ENCODE results near the gene NRXN3. TPM values are rescaled to one million over a fixed set of nuclear protein-coding genes. Genes with fewer than 3 reads are reported as not detected.

The NRXN3 gene
- total RNA-seq, 1 donor from 2014 or later, result 4.1 TPM

DNA sequence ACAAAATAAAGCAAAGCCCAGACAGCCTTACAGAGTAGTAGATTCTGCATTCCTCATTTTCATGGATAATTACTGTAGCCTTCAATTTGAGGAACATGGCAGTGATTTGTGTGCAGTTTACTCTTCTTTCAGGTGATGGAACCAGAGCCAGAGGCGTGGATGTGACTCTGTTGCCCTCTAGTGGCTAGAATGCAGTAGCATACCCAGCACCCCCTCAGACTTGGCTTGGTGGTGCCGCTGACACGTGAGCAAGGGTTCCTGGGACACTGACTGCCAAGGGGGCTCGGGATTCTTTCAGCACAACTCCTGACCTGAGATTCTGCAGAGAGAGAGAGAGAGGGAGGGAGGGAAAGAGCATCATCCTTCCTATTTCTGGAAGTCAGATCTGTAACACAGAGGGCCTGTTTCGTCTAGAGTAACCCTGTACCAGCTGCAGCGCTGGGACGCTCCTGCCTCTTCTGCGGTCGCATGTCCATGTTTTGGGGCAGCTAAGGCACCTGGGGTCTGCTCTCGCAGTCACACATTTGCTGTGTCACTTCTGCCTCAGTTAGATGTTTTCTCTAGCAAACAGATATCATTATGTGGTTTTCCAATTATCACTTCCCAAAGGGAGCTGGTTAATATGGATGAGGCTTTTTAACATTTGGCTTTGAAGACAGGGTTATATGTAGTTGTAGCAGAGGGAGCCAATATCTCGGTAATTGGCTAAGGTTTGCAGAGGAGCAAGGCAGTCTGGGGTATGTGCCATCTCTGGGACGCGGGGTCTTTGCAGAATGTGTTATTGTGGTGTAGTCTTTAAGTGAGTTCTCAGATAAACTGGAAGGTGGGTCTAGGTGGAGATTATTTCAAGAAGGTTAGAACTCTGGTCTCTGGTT lies 428.1 kb downstream of the NRXN3 start:
- intact Hi-C loops (cut with DNase I), result loop anchor here (10.0 kb wide), 1 partner anchor 943 kb away; no protein-coding TSS in a partner anchor
- no peak for DNase-seq (ENCODE audit: low spot score)

DNA sequence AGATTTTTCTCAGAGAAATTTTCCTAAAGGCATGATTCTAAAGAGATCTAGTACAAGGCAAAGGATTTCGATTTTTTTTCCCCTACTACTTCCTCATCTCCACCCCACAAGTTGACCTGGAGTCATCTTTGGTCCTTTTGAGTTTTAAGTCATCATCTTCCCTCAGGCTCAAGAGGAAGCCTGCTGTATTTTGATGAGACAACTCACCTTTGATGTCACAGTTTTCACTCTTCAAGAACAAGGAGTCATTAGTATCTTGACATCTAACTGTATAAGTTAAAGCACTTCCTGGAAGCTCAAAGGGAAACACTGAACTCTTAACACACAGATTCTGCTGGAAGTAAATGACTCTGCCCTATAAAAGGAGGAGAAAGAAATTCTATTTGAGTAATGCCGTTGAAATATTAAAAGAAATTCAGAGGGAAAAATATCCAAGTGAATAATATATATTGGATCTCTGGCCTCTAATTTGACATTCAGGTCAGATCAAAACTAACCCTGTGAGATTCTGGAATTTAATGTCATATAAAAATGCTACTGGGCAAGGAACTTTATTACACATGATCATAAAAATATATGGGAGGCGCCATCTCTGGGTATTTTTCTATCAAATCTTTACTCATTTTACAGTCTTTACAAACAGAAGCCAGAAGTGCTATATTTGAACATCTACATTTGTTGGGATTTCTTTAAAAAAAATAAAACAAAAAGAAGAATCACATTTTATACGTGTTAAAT lies 435.0 kb downstream of the NRXN3 start:
- intact Hi-C loops (cut with DNase I), result no loop called here
- DNase-seq (ENCODE audit: low spot score), result no peak

DNA sequence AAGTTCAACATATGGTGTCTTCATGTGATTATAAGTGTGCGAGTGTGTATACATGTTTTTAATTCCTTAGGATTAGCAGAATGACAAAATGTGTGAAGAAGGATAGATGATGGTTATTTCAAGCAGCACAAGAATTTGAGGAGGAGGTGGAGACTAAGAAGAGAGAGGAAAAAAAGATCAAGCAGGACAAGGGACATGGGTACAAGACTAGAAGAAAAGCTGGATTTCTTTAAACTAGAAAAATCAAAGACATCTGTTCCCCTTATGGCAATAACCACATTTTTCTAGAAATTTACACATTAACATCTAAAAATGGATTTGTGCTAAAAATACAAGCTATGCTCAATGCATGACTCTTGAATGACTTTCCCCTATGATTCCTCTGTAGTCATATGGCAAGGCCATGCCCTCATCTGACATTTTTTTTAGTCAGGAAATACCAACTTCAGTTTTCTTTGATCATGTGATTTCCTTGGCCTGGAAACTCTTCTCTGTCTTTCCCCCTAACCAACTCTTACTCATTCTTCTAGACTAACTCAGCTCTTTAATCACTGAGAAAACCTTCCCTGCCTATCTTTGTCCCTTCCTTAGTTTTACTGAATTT lies 435.8 kb downstream of the NRXN3 start:
- DNase-seq (ENCODE audit: low spot score), result no peak
- intact Hi-C loops (cut with DNase I), result no loop called here

DNA sequence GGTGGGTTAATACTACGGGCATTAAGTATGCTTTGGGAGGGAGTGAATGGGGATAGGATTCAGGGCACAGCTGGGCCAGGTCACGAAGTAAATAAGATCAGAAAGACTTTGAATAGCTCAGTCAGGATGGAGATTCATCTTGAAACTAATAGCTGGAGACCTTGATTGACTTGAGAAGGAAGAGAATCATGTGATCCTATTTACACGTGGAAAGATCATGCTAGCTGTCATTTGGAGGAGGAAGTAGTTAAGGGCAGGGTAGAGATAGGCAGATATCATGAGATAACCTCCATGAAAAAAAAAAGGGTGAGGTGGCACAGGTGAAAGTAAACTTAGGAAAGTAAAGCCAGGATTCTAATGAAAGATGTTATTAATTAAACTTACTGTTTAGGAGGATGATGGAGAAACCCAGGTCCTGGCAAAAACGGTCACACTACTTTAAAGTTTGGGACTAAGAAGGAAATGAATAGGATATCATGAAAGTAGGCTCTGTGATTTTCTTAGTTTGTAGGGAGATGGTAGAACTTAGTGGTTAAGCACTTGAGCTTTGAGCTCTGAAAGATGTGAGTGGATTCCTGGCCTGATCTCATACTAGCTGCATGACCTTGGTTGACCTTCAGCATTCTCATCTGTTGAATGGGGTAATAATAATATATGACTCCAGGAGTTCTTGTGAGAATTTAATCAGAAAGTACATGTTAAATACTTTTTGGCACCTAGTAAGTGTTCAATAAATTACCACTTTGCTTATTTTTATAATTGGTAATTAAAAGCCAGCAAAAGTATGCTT lies 439.0 kb downstream of the NRXN3 start:
- no peak for DNase-seq (ENCODE audit: low spot score)
- intact Hi-C loops (cut with DNase I), result no loop called here

DNA sequence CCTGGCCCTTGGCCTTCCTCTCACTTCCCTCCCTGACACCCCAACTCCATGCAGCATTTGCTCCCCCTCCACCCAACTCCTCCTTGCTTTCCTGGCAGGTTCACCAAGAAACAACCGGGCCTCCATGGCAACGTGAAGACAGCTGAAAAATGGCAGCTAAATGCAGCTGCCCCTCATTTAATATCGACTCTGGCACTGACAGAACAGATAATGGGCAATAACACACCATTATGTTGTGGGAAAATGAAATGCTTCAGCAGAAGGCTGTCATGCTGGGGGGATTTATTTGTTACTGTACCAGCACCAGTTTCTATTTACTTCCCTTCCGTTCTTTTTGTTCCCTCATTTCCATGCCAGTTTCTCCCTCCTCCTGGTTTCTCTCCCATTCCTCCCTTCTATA lies 440.8 kb downstream of the NRXN3 start:
- intact Hi-C loops (cut with DNase I), result no loop called here
- DNase-seq (ENCODE audit: low spot score), result no peak

DNA sequence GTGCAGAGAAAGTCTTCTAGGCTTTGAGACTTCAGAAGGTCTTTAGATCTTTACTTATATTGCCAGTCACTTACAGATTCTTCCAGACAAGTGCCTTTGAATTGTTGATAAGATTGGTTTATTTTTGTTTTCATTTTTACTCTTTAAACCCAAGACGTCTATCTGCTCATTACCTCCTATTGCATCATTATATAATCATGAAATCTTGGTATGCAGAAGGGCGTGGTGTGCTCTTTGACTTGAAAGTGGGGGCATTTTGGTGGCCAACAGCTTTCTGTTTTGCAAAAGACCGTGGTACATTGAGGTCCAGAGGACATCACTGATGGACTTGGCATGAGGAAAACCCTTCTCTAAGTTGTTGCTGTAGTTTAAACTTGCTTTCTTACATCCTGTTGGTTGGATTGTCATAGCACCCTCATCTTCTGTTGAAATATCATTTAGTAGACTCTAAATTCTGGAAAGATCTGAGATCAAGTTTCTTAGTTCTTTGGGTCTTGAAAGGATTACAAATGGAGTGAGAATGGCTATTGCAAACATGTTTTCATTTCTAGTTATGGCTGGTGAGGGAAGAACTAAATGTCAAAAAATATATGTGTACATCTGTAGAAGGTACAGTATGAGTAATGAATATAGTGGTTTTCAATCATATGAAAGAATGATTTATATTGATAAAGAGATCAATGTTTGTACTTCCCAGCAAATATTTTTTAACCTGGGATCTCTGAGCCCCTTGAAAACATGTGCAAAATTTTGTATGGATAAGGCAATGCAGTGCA lies 441.8 kb downstream of the NRXN3 start:
- DNase-seq (ENCODE audit: low spot score), result no peak
- intact Hi-C loops (cut with DNase I), result no loop called here

DNA sequence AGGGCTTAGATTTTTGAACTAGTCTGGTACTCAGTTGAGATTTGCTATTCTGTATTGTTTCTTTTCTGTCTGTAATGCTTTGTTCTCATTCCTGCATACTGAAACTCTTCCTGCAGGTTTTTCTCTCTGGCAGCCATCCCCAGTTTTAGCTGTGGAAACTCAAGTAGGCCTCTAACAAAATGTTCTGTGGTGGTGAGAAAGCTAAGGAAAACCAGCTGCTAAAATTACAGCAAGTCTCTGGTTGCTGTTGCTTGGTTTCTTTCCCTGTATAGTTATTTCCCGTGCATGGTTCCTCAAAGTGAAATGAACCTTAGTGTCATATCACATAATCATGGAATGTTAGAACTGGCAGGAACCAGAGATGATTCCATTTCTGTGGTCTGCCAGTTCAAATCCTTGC lies 442.5 kb downstream of the NRXN3 start:
- no peak for DNase-seq (ENCODE audit: low spot score)
- intact Hi-C loops (cut with DNase I), result no loop called here

DNA sequence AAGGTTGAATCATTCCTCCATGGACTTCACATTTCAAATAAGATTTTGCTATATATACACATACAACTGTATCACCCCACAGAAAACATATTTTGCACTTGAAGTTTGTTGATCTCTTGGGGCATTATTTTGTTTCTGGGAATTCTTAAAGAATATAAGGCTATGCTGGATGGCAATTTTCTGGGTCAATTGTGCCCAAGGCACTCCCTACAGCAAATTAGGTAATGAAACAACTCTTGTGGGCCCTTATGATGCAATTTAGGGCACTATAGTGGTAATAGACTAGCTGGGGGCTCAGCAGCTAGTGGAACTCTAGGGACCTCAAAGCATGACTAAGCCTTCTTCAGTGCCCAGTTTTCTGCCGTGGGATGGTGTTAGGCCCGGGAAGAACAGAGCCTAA lies 444.4 kb downstream of the NRXN3 start:
- DNase-seq (ENCODE audit: low spot score), result no peak
- intact Hi-C loops (cut with DNase I), result no loop called here

DNA sequence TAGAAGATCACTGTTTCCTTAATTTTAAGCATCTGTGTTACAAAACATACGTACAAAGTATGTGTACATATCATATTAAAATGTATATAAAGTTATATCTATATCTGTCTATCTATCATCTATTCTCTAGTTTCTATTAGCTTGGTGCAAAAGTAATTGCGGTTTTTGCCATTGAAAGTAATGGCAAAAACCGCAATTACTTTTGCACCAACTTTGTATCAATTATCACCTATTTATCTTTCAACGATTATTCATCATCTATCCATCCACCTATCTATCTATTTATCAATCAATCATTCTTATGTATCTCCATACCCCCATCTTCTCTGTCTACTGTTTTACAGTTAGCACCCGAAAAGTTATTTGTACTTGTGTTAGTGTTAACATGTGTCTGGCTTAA lies 447.6 kb downstream of the NRXN3 start:
- no peak for DNase-seq (ENCODE audit: low spot score)
- intact Hi-C loops (cut with DNase I), result no loop called here

DNA sequence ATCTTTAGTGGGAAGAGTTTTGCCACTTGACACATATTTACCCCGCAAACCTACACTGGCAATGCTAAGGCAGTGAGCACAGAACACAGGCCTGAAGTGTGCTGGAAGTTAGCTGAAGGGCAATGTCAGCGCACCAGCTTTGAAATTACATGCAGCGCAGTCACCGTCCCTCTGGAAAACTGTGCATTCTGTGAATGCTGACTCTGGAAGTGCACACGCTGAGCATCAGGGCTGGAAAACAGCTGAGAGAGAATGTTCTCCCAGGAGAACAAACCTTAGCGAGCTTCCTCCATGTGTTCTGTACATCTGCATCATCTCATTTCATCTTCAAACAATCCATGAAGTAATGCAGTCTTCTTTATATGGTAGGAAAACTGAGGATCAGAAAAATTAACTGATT lies 448.2 kb downstream of the NRXN3 start:
- DNase-seq (ENCODE audit: low spot score), result no peak
- intact Hi-C loops (cut with DNase I), result no loop called here

DNA sequence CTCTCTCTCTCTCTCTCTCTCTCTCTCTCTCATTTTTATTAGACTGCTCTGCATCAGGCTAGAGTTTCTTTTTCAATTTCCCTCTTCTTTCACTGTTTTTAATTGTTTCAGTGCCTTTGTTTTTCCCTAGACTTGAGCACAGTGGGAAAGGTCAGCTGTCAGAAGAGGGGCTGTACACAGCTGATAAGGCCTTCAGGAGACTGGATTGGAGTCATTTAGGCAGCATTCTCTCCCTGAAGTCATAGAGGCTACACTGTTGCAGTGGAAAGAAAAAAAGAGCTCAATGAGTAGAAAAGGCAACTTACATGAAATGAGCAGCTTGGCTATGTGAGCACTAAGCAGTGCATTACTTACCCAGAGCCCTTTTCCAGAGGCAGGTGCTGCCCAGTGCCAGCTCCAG lies 456.9 kb downstream of the NRXN3 start:
- no peak for DNase-seq (ENCODE audit: low spot score)
- intact Hi-C loops (cut with DNase I), result no loop called here

DNA sequence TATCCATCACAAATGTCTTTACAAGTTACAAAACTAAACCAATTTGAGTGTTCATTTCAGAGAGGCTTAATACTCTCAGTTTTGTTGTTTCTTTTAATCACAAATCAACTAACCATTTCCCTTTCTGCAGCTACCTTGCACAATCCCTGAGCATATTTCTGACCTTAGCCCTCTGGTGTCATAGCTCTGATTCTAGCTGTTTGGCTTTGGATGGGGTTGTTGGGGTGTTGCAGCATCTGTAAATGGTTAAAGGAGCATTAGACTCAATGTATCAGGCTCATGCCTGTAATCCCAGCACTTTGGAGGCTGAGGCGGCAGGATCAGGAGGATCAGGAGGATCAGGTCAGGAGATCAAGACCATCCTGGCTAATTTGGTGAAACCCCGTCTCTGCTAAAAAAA lies 461.4 kb downstream of the NRXN3 start:
- intact Hi-C loops (cut with DNase I), result no loop called here
- no peak for DNase-seq (ENCODE audit: low spot score)

DNA sequence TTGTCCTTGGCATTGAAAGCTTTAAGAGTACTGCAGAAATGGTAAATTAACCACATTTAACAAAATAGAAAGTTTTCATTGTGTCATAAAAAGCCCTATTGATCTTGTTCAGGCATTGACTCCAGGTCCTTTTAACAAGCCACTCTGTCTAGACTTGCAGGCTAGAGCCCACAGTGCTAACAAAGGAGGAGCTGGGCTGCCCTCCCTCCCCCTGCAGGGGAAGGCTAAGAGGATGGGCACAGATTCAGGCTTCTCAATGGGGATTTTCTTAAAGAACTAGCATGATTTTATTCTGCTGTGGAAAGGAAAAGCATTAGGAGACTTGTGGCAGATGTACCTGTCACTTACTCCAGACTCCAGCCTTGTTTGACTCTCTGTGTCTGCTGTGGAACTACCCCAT lies 463.6 kb downstream of the NRXN3 start:
- no peak for DNase-seq (ENCODE audit: low spot score)
- intact Hi-C loops (cut with DNase I), result no loop called here

DNA sequence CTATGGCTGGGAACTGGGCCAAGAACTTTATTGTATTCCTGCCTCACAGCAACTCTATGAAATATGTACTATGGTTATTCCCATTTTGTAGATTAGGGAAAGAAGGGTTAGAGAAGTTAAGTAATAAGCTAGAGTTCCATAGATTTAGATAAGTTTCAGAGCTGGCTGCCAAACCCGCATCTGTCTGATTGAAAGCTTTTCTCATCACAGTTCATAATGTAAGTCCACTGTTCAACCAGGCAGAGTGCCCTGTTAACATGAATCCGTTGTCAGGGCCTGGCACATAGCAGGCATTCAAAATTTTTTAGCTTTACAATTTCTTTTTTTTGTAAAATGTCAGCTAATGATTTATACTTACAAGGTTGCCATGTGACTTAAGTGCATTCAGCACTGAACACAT lies 467.3 kb downstream of the NRXN3 start:
- intact Hi-C loops (cut with DNase I), result no loop called here
- no peak for DNase-seq (ENCODE audit: low spot score)

DNA sequence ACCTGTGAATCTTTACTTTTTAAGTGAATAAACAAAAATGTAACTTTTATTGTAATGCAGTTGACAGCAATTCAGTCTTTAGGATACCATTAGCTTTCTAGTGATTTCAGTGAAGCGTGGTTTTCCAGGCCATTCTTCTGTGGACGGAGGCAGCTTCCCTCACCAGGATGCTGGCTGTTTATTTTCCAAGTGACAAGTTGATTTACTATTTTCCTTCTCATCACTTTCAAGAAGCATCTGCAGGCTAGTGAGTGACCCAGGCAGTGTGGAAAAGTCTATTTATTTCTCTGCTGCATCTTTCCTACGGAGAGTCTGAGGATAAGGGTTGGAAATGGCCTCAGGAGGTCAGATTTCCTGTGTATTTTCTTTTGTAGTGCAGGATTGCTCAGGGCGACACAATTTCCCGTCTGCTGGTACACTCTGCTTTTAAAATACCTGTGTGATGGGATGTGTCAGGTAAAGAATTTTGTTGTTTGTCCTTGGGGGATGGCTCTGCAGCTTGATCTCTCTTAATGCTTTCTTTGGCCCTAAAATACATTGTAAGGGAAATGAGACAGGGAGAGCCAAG lies 467.8 kb downstream of the NRXN3 start:
- no peak for DNase-seq (ENCODE audit: low spot score)
- intact Hi-C loops (cut with DNase I), result no loop called here

DNA sequence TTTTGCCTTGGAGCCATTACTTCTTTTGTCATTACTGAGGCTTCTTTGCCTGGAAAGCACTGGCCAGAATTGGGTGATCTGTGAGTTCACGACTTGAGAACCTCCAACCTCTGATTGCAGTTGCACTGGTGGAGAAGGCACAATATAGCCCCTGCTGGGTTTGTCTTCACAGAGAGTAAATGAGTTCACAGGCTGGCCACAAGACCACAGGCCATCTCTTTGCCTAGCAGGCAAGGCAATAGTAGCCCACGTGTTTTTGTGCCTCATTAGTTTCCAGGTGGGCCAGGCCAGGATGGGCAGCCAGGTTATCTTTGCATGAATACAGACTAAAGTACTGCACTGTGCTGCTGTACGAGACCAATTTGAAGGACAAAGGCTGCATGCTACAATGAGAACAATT lies 468.8 kb downstream of the NRXN3 start:
- intact Hi-C loops (cut with DNase I), result no loop called here
- no peak for DNase-seq (ENCODE audit: low spot score)

DNA sequence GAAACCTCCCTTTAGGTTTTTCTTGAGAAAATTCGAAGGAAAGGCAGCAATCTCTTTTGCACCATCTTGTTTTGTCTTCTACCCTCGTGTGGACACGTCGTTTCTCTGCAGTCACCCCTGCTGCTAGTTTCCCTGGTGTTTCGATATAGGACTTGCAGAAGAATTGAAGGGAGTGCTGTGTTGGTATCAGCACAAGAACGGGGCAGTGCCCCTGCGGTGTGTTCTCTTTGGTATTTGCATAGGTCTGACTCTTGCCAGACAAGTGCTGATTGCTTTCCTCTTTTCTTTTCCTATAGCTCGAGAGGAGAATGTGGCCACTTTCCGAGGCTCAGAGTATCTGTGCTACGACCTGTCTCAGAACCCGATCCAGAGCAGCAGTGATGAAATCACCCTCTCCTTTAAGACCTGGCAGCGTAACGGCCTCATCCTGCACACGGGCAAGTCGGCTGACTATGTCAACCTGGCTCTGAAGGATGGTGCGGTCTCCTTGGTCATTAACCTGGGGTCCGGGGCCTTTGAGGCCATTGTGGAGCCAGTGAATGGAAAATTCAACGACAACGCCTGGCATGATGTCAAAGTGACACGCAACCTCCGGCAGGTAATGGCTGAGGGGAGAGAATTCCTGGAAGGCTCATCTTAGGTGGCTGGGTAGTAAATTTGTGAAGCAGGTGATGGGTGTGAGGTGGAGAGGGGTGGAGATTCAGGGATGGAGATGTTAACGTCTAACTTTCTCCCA lies 474.8 kb downstream of the NRXN3 start:
- intact Hi-C loops (cut with DNase I), result no loop called here
- no peak for DNase-seq (ENCODE audit: low spot score)

DNA sequence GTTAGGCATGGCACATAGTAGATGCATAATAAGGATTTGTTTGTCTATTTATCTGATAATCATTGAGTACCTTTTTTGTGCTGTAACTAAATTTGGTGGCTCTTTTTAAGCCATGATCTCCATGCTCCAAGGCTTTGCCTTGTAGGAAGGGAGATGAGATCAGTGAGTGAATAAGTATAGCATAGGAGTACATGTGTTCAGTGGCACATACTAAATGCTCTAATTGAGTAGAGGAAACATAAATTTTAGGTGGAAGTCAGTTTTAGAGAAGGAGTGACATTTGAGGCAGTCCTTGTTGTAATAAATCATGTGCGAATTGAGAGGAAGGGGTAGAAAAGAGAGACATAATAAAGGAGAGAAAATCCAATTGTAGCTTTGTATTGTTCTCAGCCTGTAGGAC lies 482.6 kb downstream of the NRXN3 start:
- intact Hi-C loops (cut with DNase I), result no loop called here

More for the DNA sequence above, 482.6 kb downstream of the NRXN3 start:
- DNase-seq (ENCODE audit: low spot score), result no peak
